Measurements from ENCODE around the gene TLN1. TPM values are rescaled to one million over a fixed set of nuclear protein-coding genes. Genes with fewer than 3 reads are reported as not detected.
A peak's percentile ranks its signal among the peaks of the same experiment; 100 is the strongest.

Gene TLN1
- total RNA-seq, 2 donors from 2014 or later: 117 to 123 TPM

DNA sequence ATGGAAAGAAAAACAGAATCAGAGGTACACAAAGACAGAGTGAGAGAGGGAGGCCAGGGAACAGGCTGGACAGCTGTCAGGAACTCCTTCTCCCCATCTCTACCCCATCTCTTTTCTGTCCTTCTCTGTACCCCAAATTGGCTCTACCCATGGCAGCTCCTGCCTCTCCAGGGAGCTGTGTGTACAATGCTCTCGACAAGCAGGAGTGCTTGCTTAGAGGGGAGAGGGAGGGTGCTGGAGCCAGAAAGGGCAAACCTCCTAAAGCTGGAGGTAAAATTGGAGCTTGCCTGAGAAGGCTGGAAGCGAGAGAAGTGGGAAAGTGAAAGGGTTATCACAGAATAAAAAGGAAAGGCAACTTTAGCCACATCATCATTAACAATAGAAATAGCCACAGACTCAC is 48.7 kb downstream of the TLN1 start:
- no peak overlapping the region for H3K27ac ChIP-seq (ENCODE audit: low read depth, low read length)
- H3K9me3 ChIP-seq (ENCODE audit: control insufficient read depth, low read length): no peaks in the 10 kb centered on the region
- Mint-ChIP-seq H3K9me3 (no peaks in the 10 kb centered on the region), H3K4me1 (peaks cover 36% of the 10 kb centered on the region), H3K4me3 (no peak overlapping the region), H3K36me3 (ENCODE audit: low read depth) (peaks cover 54% of the 10 kb centered on the region), H3K27me3 (ENCODE audit: insufficient read depth) (no peaks in the 10 kb centered on the region), H3K27ac (no peak overlapping the region)
- peaks cover 14% of the 10 kb centered on the region for H3K4me1 ChIP-seq (ENCODE audit: control insufficient read depth, insufficient read depth, low read length)
- no peak for DNase-seq
- TF ChIP-seq, protein P1, sequence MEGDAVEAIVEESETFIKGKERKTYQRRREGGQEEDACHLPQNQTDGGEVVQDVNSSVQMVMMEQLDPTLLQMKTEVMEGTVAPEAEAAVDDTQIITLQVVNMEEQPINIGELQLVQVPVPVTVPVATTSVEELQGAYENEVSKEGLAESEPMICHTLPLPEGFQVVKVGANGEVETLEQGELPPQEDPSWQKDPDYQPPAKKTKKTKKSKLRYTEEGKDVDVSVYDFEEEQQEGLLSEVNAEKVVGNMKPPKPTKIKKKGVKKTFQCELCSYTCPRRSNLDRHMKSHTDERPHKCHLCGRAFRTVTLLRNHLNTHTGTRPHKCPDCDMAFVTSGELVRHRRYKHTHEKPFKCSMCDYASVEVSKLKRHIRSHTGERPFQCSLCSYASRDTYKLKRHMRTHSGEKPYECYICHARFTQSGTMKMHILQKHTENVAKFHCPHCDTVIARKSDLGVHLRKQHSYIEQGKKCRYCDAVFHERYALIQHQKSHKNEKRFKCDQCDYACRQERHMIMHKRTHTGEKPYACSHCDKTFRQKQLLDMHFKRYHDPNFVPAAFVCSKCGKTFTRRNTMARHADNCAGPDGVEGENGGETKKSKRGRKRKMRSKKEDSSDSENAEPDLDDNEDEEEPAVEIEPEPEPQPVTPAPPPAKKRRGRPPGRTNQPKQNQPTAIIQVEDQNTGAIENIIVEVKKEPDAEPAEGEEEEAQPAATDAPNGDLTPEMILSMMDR (conservative IDR thresholded peaks at IDR 0.05): no peak
- H3K9ac ChIP-seq (ENCODE audit: extremely low read depth, low read length, poor library complexity, severe bottlenecking): no peak overlapping the region
- H3K27me3 ChIP-seq (ENCODE audit: control insufficient read depth, insufficient read depth, low read length, poor library complexity, severe bottlenecking): no peaks in the 10 kb centered on the region
- WGBS, 2 experiments (ENCODE audit: insufficient coverage in 1 of 2, insufficient read length in 1 of 2): 83 to 94% methylated on average over 1 to 2 of the region's 2 CpGs
- no peak overlapping the region for H3K4me3 ChIP-seq (ENCODE audit: low read length)
- peaks cover 57% of the 10 kb centered on the region for H3K36me3 ChIP-seq (ENCODE audit: control insufficient read depth, insufficient read depth, low read length)

DNA sequence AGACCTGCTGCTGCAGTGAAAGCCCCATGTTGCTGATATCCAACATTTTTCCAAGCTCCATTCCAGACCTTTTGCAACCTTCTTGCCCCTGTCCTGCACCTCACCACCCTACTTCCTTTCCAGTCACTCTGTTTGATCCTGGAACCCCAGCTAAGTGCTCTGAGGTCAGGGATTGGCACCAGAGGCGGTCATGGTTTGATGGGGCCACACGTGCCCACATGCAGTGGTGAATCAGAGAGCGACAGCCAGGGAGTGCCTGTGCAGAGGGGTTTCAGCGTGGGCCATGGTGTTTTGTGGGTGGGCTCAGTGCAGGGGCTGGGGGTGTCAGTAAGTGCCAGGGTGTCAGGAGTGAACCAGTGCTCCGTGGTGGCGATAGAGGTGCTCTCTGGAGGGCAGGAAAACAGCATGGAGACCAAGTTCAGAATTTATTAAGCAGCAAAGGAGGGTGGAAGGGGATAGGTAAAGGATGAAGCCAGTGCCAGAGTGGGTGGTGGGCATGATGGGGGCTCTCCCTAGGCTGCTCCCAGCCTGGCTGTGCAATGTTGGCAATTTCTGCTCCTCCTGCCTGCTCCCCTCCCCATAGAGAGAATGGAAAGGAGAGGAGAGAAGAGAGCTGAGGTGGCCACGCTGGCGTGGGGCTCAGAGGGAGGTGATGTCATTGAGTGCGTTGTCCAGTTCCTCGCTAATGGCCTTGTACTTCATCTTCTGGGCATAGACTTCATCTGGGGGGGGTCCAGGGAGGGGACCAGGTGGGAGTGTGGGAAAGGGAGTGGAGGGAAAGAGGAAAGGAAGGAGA is 49.3 kb downstream of the TLN1 start:
- Mint-ChIP-seq H3K4me1 (peaks cover 32% of the 10 kb centered on the region), H3K27me3 (ENCODE audit: insufficient read depth) (no peaks in the 10 kb centered on the region), H3K27ac (peak overlapping the region; percentile 50), H3K9me3 (no peaks in the 10 kb centered on the region), H3K4me3 (no peak overlapping the region), H3K36me3 (ENCODE audit: low read depth) (peaks cover 54% of the 10 kb centered on the region)
- TF ChIP-seq, protein P1 (conservative IDR thresholded peaks at IDR 0.05): no peak
- H3K9me3 ChIP-seq (ENCODE audit: control insufficient read depth, low read length): no peaks in the 10 kb centered on the region
- H3K27me3 ChIP-seq (ENCODE audit: control insufficient read depth, insufficient read depth, low read length, poor library complexity, severe bottlenecking): no peaks in the 10 kb centered on the region
- no peak overlapping the region for H3K27ac ChIP-seq (ENCODE audit: low read depth, low read length)
- peaks cover 51% of the 10 kb centered on the region for H3K36me3 ChIP-seq (ENCODE audit: control insufficient read depth, insufficient read depth, low read length)
- H3K4me1 ChIP-seq (ENCODE audit: control insufficient read depth, insufficient read depth, low read length): peaks cover 8% of the 10 kb centered on the region
- no peak overlapping the region for H3K9ac ChIP-seq (ENCODE audit: extremely low read depth, low read length, poor library complexity, severe bottlenecking)
- no peak overlapping the region for H3K4me3 ChIP-seq (ENCODE audit: low read length)
- WGBS, 2 experiments (ENCODE audit: insufficient coverage in 1 of 2, insufficient read length in 1 of 2): 91 to 94% methylated on average over 4 to 10 of the region's 10 CpGs
- no peak for DNase-seq

DNA sequence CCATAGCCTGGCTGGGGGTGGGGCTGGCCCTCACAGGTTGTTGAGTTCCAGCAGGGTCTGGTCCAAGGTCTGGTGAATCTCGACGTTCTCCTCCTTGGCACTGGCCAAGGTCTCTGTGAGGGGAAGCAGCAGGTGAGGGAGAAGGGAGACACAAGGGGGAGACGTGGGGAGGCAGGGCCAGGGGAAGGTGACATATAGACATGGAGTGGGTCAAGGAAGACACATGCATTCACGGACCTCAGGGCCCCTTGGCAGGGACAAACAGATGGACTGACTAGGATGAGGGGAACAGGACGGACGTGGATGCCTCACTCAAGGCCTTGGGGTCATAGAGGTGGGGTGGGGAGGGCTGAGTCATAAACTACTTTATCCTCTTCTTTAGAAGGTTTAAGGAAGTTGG is 49.9 kb downstream of the TLN1 start:
- Mint-ChIP-seq H3K9me3 (no peaks in the 10 kb centered on the region), H3K36me3 (ENCODE audit: low read depth) (peaks cover 49% of the 10 kb centered on the region), H3K4me1 (peaks cover 27% of the 10 kb centered on the region), H3K4me3 (no peak overlapping the region), H3K27me3 (ENCODE audit: insufficient read depth) (no peaks in the 10 kb centered on the region), H3K27ac (peak overlapping the region; percentile 50)
- DNase-seq: no peak
- Histone ChIP-seq H3K27ac (ENCODE audit: low read depth, low read length) (no peak overlapping the region), H3K4me3 (ENCODE audit: low read length) (no peak overlapping the region), H3K4me1 (ENCODE audit: control insufficient read depth, insufficient read depth, low read length) (peaks cover 6% of the 10 kb centered on the region), H3K9me3 (ENCODE audit: control insufficient read depth, low read length) (no peaks in the 10 kb centered on the region), H3K36me3 (ENCODE audit: control insufficient read depth, insufficient read depth, low read length) (peaks cover 45% of the 10 kb centered on the region), H3K9ac (ENCODE audit: extremely low read depth, low read length, poor library complexity, severe bottlenecking) (no peak overlapping the region), H3K27me3 (ENCODE audit: control insufficient read depth, insufficient read depth, low read length, poor library complexity, severe bottlenecking) (no peaks in the 10 kb centered on the region)
- TF ChIP-seq, protein P1 (conservative IDR thresholded peaks at IDR 0.05): no peak
- 90 to 97% methylated on average over 6 of the region's 6 CpGs for WGBS, 2 experiments (ENCODE audit: insufficient coverage in 1 of 2, insufficient read length in 1 of 2)
